ENCODE results near the gene COL6A1. TPM values are rescaled to one million over a fixed set of nuclear protein-coding genes. Genes with fewer than 3 reads are reported as not detected.
A peak's percentile ranks its signal among the peaks of the same experiment; 100 is the strongest.

COL6A1 gene
- total RNA-seq, 1 experiment from 2014 or later: 87.5 TPM

- TF ChIP-seq REST (IDR thresholded peaks at IDR 0.05; ENCODE audit: low read depth): no peak
Observed at GRCh38 chr21:46021398-46021797, 39.8 kb downstream of the COL6A1 start (continued).

- no peak for TF ChIP-seq CBX3 (IDR thresholded peaks at IDR 0.05; ENCODE audit: low read depth)
- no peak for TF ChIP-seq EZH2 (IDR thresholded peaks at IDR 0.05)
- TF ChIP-seq EGR1 (IDR thresholded peaks at IDR 0.05; ENCODE audit: low read depth): no peak
- no peak for TF ChIP-seq EZH2phosphoT487 (IDR thresholded peaks at IDR 0.05; ENCODE audit: borderline replicate concordance)
- no peak for TF ChIP-seq MAX (IDR thresholded peaks at IDR 0.05)
- TF ChIP-seq ZNF274 (IDR thresholded peaks at IDR 0.05; ENCODE audit: low read depth, low read length): no peak
- no peak for TF ChIP-seq SP1 (IDR thresholded peaks at IDR 0.05; ENCODE audit: low read depth)
- TF ChIP-seq TCF7L2 (IDR thresholded peaks at IDR 0.05; ENCODE audit: borderline replicate concordance, extremely low read depth, insufficient read depth, insufficient read length): no peak
- no peak for TF ChIP-seq JUND (IDR thresholded peaks at IDR 0.05)
- no peak for TF ChIP-seq CTCF (IDR thresholded peaks at IDR 0.05 in 2 of 3, conservative IDR thresholded peaks at IDR 0.05 in 1 of 3; ENCODE audit: borderline replicate concordance in 1 of 3, insufficient read depth in 1 of 3, low read depth in 2 of 3, low read length in 2 of 3)
- TF ChIP-seq ELF1 (IDR thresholded peaks at IDR 0.05; ENCODE audit: borderline replicate concordance, low read depth): no peak
- TF ChIP-seq ZFX (IDR thresholded peaks at IDR 0.05): no peak
- no peak for TF ChIP-seq CEBPB (IDR thresholded peaks at IDR 0.05; ENCODE audit: low read depth)
- TF ChIP-seq SRF (IDR thresholded peaks at IDR 0.05; ENCODE audit: low read depth): no peak
- no peak for TF ChIP-seq POLR2A (IDR thresholded peaks at IDR 0.05; ENCODE audit: borderline replicate concordance, extremely low read depth, insufficient read depth, insufficient read length)
- TF ChIP-seq POLR2AphosphoS5 (IDR thresholded peaks at IDR 0.05; ENCODE audit: low read depth, low read length): no peak
- no peak for TF ChIP-seq RAD21 (IDR thresholded peaks at IDR 0.05; ENCODE audit: low read depth)
- intact Hi-C loops (cut with micrococcal nuclease): no loop called here
- no peak overlapping the region for H3K9ac ChIP-seq (ENCODE audit: low read length)
- RAD21 ChIA-PET (ENCODE audit: low non-redundant PET in 1 of 2, low total read pairs in 2 of 2, uncharacterized antibody in 2 of 2, unreplicated experiment in 2 of 2): no interaction called here
- peaks cover under 1% of the 10 kb centered on the region; the same call in 1 of the 2 replicates for H3K27me3 ChIP-seq (ENCODE audit: insufficient read depth, low read length)
- CTCF ChIA-PET: no interaction called here
- H3K4me3 ChIP-seq (replicated peaks in 1 of 2; ENCODE audit: low read depth in 1 of 2, low read length in 2 of 2): no peak overlapping the region
- H3K9me3 ChIP-seq (ENCODE audit: control insufficient read depth in 1 of 2, insufficient read depth in 1 of 2, low read depth in 1 of 2, low read length in 2 of 2): no peaks in the 10 kb centered on the region
- H3K4me2 ChIP-seq (ENCODE audit: low read length): no peak overlapping the region
- H3K27ac ChIP-seq (ENCODE audit: low read depth, low read length): no peak overlapping the region
- no peaks in the 10 kb centered on the region for H3K9me2 ChIP-seq (ENCODE audit: insufficient read depth)
- no peaks in the 10 kb centered on the region for H3K36me3 ChIP-seq (ENCODE audit: control insufficient read depth in 1 of 2, insufficient read depth in 2 of 2, low read length in 2 of 2)
- no peaks in the 10 kb centered on the region for H3K79me2 ChIP-seq (ENCODE audit: insufficient read depth, low read length)
- H4K20me1 ChIP-seq (ENCODE audit: insufficient read depth): no peaks in the 10 kb centered on the region
- DNase-seq (ENCODE audit: low read depth, low spot score) (no peak), ATAC-seq (peak; percentile 14; the same call in 1 of the 2 replicates)
- no peaks in the 10 kb centered on the region for H3K4me1 ChIP-seq (ENCODE audit: control insufficient read depth in 1 of 2, insufficient read depth in 2 of 2, low read length in 2 of 2)
- POLR2A ChIA-PET: no interaction called here
- no peak overlapping the region for H2AFZ ChIP-seq (ENCODE audit: low read depth, low read length, poor library complexity, severe bottlenecking)
- BruUV-seq (replicated peaks): no TSS peak
Observed at GRCh38 chr21:46021978-46022544, 40.5 kb downstream of the COL6A1 start.
